Lung (tissue), 12 donors: Measurements from ENCODE around the gene LRRC1. TPM values are rescaled to one million over a fixed set of nuclear protein-coding genes. Genes with fewer than 3 reads are reported as not detected.

Experiments
- ATAC-seq: fragments of 200-7000 bp; cut with Tn5 transposase; one replicate; pipeline ENCODE4 v1.9.1; 2020; ENCODE audit warnings: moderate number of reproducible peaks; ENCODE audit not compliant: insufficient read depth, low FRiP score
- DNase-seq, 3 donors: peaks; one replicate each; pipeline ENCODE4 v3.0.0-alpha.2; 2013 to 2017
- H3K27ac ChIP-seq, 2 donors: one replicate each; pipeline ENCODE4 v1.5.1; 2013; ENCODE audit warnings: mild to moderate bottlenecking in 2 of 2, moderate library complexity in 2 of 2, control low read depth in 1 of 2, inconsistent platforms in 1 of 2, low read depth in 1 of 2, low read length in 1 of 2
- H3K27me3 ChIP-seq, 3 donors: one replicate each; pipeline ENCODE4 v1.5.1; 2013; ENCODE audit warnings: low read length in 2 of 3; ENCODE audit not compliant: control insufficient read depth in 3 of 3, insufficient read depth in 3 of 3
- H3K36me3 ChIP-seq, 4 donors: one replicate each; pipeline ENCODE4 v1.5.1; 2013; ENCODE audit warnings: low read length in 4 of 4, mild to moderate bottlenecking in 1 of 4, moderate library complexity in 1 of 4; ENCODE audit not compliant: control insufficient read depth in 4 of 4, insufficient read depth in 4 of 4
- H3K4me1 ChIP-seq, 5 donors: one replicate each; pipeline ENCODE4 v1.5.1; 2013; ENCODE audit warnings: low read length in 5 of 5, mild to moderate bottlenecking in 2 of 5, moderate library complexity in 1 of 5; ENCODE audit not compliant: control insufficient read depth in 5 of 5, insufficient read depth in 5 of 5
- H3K4me3 ChIP-seq: one replicate; pipeline ENCODE4 v1.5.1; 2013; ENCODE audit warnings: mild to moderate bottlenecking, control low read depth, moderate library complexity
- H3K9ac ChIP-seq, 2 donors: one replicate each; pipeline ENCODE4 v1.5.1; 2013; ENCODE audit warnings: low read length in 2 of 2, control low read depth in 1 of 2; ENCODE audit not compliant: insufficient read depth in 1 of 2
- H3K9me3 ChIP-seq, 4 donors: one replicate each; pipeline ENCODE4 v1.5.1; 2013; ENCODE audit warnings: low read length in 3 of 4, mild to moderate bottlenecking in 1 of 4, moderate library complexity in 1 of 4; ENCODE audit not compliant: control insufficient read depth in 4 of 4, insufficient read depth in 3 of 4
- WGBS, 2 donors: extraction: QIAGEN DNeasy Blood & Tissue Kit; methylation state at CpG; one replicate each; pipeline ENCODE4 v1.1.7; 2013; 5-methylcytosine and 5-hydroxymethylcytosine counted together
- polyA plus RNA-seq, 2 donors: library from polyadenylated mRNA; stranded (reverse); fragments of 200-250 nt; gene quantifications; one replicate each; pipeline ENCODE4 v1.2.1, GENCODE V29; 2013
- total RNA-seq, 2 donors: library from RNA; depleted of rRNA in 1 of 2; stranded (reverse); fragments of >200 nt in 1 of 2; gene quantifications; one replicate each; pipeline ENCODE4 v1.2.1, GENCODE V29; 2014 to 2021
- TF ChIP-seq, protein P1 (sequence below): IDR thresholded peaks from 2 replicates; pipeline ENCODE4 v1.5.1; 2012; ENCODE audit warnings: mild to moderate bottlenecking; ENCODE audit errors: control extremely low read depth, extremely low read depth
- donor health status: control.
- donor health status: control.
- donor health status: Bipolar disorder and iron deficiency.
- donor health status: healthy.
- donor health status: DM: yes; HTN: yes; CAD: no.

The LRRC1 gene
- total and polyA plus RNA-seq, 4 donors: 4.8 to 19.9 (median 9.9) TPM

- Histone ChIP-seq H3K36me3 (no peaks in the 10 kb centered on the region), H3K27me3 (no peaks in the 10 kb centered on the region), H3K9me3 (no peaks in the 10 kb centered on the region), H3K27ac (no peak overlapping the region), H3K9ac (no peak overlapping the region), H3K4me1 (peaks cover 0 to 3% (median 0%) of the 10 kb centered on the region in 5 donors), H3K4me3 (no peak overlapping the region)
- ATAC-seq (no peak), DNase-seq (no peak)
- TF ChIP-seq, protein P1, sequence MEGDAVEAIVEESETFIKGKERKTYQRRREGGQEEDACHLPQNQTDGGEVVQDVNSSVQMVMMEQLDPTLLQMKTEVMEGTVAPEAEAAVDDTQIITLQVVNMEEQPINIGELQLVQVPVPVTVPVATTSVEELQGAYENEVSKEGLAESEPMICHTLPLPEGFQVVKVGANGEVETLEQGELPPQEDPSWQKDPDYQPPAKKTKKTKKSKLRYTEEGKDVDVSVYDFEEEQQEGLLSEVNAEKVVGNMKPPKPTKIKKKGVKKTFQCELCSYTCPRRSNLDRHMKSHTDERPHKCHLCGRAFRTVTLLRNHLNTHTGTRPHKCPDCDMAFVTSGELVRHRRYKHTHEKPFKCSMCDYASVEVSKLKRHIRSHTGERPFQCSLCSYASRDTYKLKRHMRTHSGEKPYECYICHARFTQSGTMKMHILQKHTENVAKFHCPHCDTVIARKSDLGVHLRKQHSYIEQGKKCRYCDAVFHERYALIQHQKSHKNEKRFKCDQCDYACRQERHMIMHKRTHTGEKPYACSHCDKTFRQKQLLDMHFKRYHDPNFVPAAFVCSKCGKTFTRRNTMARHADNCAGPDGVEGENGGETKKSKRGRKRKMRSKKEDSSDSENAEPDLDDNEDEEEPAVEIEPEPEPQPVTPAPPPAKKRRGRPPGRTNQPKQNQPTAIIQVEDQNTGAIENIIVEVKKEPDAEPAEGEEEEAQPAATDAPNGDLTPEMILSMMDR: no peak
- WGBS, 2 donors: 95 to 97% methylated on average over 3 of the region's 3 CpGs
These were observed 34.3 kb downstream of the LRRC1 start for GRCh38 chr6:53828966-53829697.

GRCh38 chr6:53829698-53830221 is 35.0 kb downstream of the LRRC1 start:
- Histone ChIP-seq H3K27me3 (no peaks in the 10 kb centered on the region), H3K9me3 (no peaks in the 10 kb centered on the region), H3K4me3 (no peak overlapping the region), H3K36me3 (no peaks in the 10 kb centered on the region), H3K9ac (no peak overlapping the region), H3K4me1 (peaks cover 0 to 4% (median 0%) of the 10 kb centered on the region in 5 donors), H3K27ac (no peak overlapping the region)
- TF ChIP-seq, protein P1: no peak
- WGBS, 2 donors: 84 to 92% methylated on average over 5 of the region's 5 CpGs
- ATAC-seq: no peak
- DNase-seq: no peak

DNA sequence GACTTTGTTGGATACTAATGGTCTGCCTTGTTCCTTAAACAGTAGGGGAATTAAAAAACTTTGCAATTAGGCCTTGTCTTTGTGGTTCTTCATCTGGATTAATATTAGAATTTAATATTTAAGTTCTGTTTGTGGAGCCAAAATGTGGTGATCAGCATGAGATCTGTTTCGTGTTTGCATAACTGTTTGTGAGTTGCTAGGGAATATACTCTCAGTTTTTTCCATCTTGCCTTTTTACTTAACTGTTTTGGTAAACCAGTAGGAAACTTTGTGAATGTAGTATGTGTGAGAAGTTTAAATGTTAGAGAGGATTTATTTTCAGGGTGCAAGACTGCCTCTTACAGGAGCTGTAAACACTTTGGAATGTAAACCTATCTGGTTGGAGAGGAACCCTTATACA is 35.6 kb downstream of the LRRC1 start:
- TF ChIP-seq, protein P1: no peak
- H3K4me3 ChIP-seq: no peak overlapping the region
- WGBS, 2 donors: 78 to 83% methylated on average over 1 of the region's 1 CpG
- no peaks in the 10 kb centered on the region for H3K36me3 ChIP-seq
- H3K4me1 ChIP-seq: peaks cover 0 to 4% (median 0%) of the 10 kb centered on the region in 5 donors
- H3K27ac ChIP-seq: no peak overlapping the region
- H3K9ac ChIP-seq: no peak overlapping the region
- H3K9me3 ChIP-seq: no peaks in the 10 kb centered on the region
- DNase-seq (no peak), ATAC-seq (no peak)
- H3K27me3 ChIP-seq: no peaks in the 10 kb centered on the region
